K562 (cell line): ENCODE data around the gene PLCE1. TPM values are rescaled to one million over a fixed set of nuclear protein-coding genes. Genes with fewer than 3 reads are reported as not detected.

Experiments used
- ATAC-seq: fragments of 200-7000 bp; cut with Tn5 transposase; 3 replicates; pipeline ENCODE4 v1.9.1; 2020; ENCODE audit warnings: moderate library complexity
- BruUV-seq: library from RNA; stranded (reverse); fragments of 400-500 nt; replicated peaks from 2 replicates; lab custom pipeline; 2021; lab: Mats Ljungman, UMichigan
- CTCF ChIA-PET: fragments of 300-600 bp; formaldehyde crosslinking; extraction: SDS; loops from one replicate; lab custom pipeline; 2021; ENCODE audit warnings: low intra/inter-chr PET ratio; lab: Yijun Ruan, JAX
- POLR2A ChIA-PET: fragments of 300-600, 350-650 bp; sonication (Branson Sonifier 250); formaldehyde crosslinking; extraction: SDS; loops from one replicate; lab custom pipeline; 2021; ENCODE audit warnings: antibody characterized with exemption, inconsistent platforms; lab: Yijun Ruan, JAX
- DNase-seq, 4 experiments: peaks; one replicate each; pipeline versions ENCODE4 v3.0.0 to v3.0.0-alpha.2; 2011 to 2018; ENCODE audit warnings: low spot score in 3 of 4, mixed read lengths in 3 of 4; ENCODE audit errors: extremely low read depth in 1 of 4
- FAIRE-seq: peaks from 2 replicates; lab custom pipeline; 2011; peaks lifted over from hg19 to GRCh38; lab: Jason Lieb, UNC
- H2AFZ ChIP-seq: 2 replicates; pipeline ENCODE4 v1.6.0; 2011; ENCODE audit warnings: low read depth, low read length, control low read depth, inconsistent platforms
- H3K27ac ChIP-seq: fragments of 200-600 bp; 3 replicates; pipeline ENCODE4 v1.8.0; 2011; ENCODE audit warnings: low read depth, mild to moderate bottlenecking, control low read depth, inconsistent platforms, low read length, moderate library complexity, mixed read lengths; ENCODE audit errors: extremely low read depth
- H3K27me3 ChIP-seq, 2 experiments: fragments of 300-600 bp in 1 of 2; 2 replicates in 1 of 2; 3 replicates in 1 of 2; pipeline versions ENCODE4 v1.6.0 to v1.8.0; 2011; ENCODE audit warnings: inconsistent platforms in 2 of 2, low read length in 2 of 2, mild to moderate bottlenecking in 1 of 2, mixed read lengths in 1 of 2, moderate library complexity in 1 of 2; ENCODE audit not compliant: control insufficient read depth in 2 of 2, insufficient read depth in 2 of 2
- H3K36me3 ChIP-seq: fragments of 300-600 bp; 3 replicates; pipeline ENCODE4 v1.8.0; 2011; ENCODE audit warnings: mild to moderate bottlenecking, low read length, inconsistent platforms; ENCODE audit not compliant: control insufficient read depth, insufficient read depth
- H3K4me1 ChIP-seq, 2 experiments: fragments of 200-600 bp in 1 of 2; replicated peaks in 1 of 2; 2 replicates in 1 of 2; 3 replicates in 1 of 2; pipeline versions ENCODE4 v1.5.1 to v1.8.0; 2011; ENCODE audit warnings: inconsistent platforms in 2 of 2, low read length in 2 of 2, mild to moderate bottlenecking in 1 of 2, mixed read lengths in 1 of 2, moderate library complexity in 1 of 2; ENCODE audit not compliant: control insufficient read depth in 2 of 2, insufficient read depth in 2 of 2
- H3K4me2 ChIP-seq: 2 replicates; pipeline ENCODE4 v1.6.1; 2011; ENCODE audit warnings: low read length, control low read depth, inconsistent platforms, mixed read lengths; ENCODE audit not compliant: insufficient read depth
- H3K4me3 ChIP-seq: fragments of 200-600 bp; sonication (generic), shearing (Covaris generic); 2 replicates; pipeline ENCODE4 v1.5.1; 2016; ENCODE audit warnings: control low read depth, inconsistent platforms
- H3K79me2 ChIP-seq: fragments of 200-600 bp; 3 replicates; pipeline ENCODE4 v1.8.0; 2011; ENCODE audit warnings: low read length, inconsistent platforms; ENCODE audit not compliant: control insufficient read depth, insufficient read depth
- H3K9ac ChIP-seq, 2 experiments: 2 replicates each; pipeline versions ENCODE4 v1.6.0 to v1.6.1; 2011; ENCODE audit warnings: low read depth in 2 of 2, low read length in 2 of 2, control low read depth in 1 of 2, inconsistent platforms in 1 of 2, mild to moderate bottlenecking in 1 of 2, mixed read lengths in 1 of 2; ENCODE audit not compliant: insufficient read depth in 1 of 2
- H3K9me1 ChIP-seq: one replicate; pipeline ENCODE4 v1.6.0; 2011; ENCODE audit warnings: inconsistent platforms, mild to moderate bottlenecking, low read length, moderate library complexity; ENCODE audit not compliant: control insufficient read depth, insufficient read depth
- H3K9me3 ChIP-seq: replicated peaks from 2 replicates; pipeline ENCODE4 v1.5.1; 2011; ENCODE audit warnings: low read depth, low read length, inconsistent platforms; ENCODE audit not compliant: control insufficient read depth, insufficient read depth
- H4K20me1 ChIP-seq: replicated peaks from 2 replicates; pipeline ENCODE4 v1.6.1; 2011; ENCODE audit warnings: low read length, inconsistent platforms, mixed read lengths; ENCODE audit not compliant: control insufficient read depth, insufficient read depth
- CBFA2T2 ChIP-seq: fragments of 450-650 bp; conservative IDR thresholded peaks from 2 replicates; pipeline ENCODE4 v1.6.1; 2017; ENCODE audit warnings: mild to moderate bottlenecking
- DMBX1 ChIP-seq: fragments of 250-450 bp; sonication (Bioruptor Pico); IDR thresholded peaks from 2 replicates; pipeline ENCODE4 v1.8.0; 2022; ENCODE audit warnings: inconsistent platforms, mild to moderate bottlenecking, moderate library complexity, borderline replicate concordance
- FOSL1 ChIP-seq: fragments of 200-800 bp; sonication (Bioruptor generic); conservative IDR thresholded peaks from 2 replicates; pipeline ENCODE4 v1.6.1; 2016; ENCODE audit warnings: missing genetic modification characterization, missing compliant biosample characterization
- JUND ChIP-seq, 2 experiments: IDR thresholded peaks; 2 replicates in 1 of 2; 3 replicates in 1 of 2; pipeline ENCODE4 v1.6.1; 2011; ENCODE audit warnings: borderline replicate concordance in 2 of 2, low read depth in 2 of 2, low read length in 2 of 2, improper control_type of control experiment in 1 of 2, missing biosample characterization in 1 of 2, missing genetic modification characterization in 1 of 2, missing genetic modification reagents in 1 of 2
- MIER1 ChIP-seq: fragments of 450-650 bp; IDR thresholded peaks from 2 replicates; pipeline ENCODE4 v1.6.1; 2016; ENCODE audit warnings: antibody characterized with exemption, mild to moderate bottlenecking, low read depth
- RERE ChIP-seq: sonication (generic); formaldehyde crosslinking; IDR thresholded peaks from 2 replicates; pipeline ENCODE4 v1.8.0; 2023; ENCODE audit warnings: missing genetic modification reagents, mild to moderate bottlenecking, borderline replicate concordance
- SP2 ChIP-seq: IDR thresholded peaks from 2 replicates; pipeline ENCODE4 v1.6.1; 2011; ENCODE audit warnings: mild to moderate bottlenecking, low read depth, low read length, moderate library complexity; ENCODE audit not compliant: poor library complexity, severe bottlenecking; ENCODE audit errors: extremely low read depth
- TGIF2 ChIP-seq: sonication (generic); formaldehyde crosslinking; IDR thresholded peaks from 2 replicates; pipeline ENCODE4 v1.8.1; 2022; ENCODE audit warnings: mild to moderate bottlenecking, missing genetic modification reagents, moderate library complexity
- THRB ChIP-seq: fragments of 450-650 bp; formaldehyde crosslinking; conservative IDR thresholded peaks from 2 replicates; pipeline ENCODE4 v1.4.0; 2022; ENCODE audit warnings: mild to moderate bottlenecking, missing genetic modification characterization
- ZBTB17 ChIP-seq: fragments of 450-650 bp; formaldehyde crosslinking; IDR thresholded peaks from 2 replicates; pipeline ENCODE4 v1.4.0; 2020; ENCODE audit warnings: mild to moderate bottlenecking
- ZBTB8A ChIP-seq: fragments of 450-650 bp; IDR thresholded peaks from 2 replicates; pipeline ENCODE4 v1.6.1; 2018; ENCODE audit warnings: mild to moderate bottlenecking, moderate library complexity; ENCODE audit not compliant: partially characterized antibody
- ZNF696 ChIP-seq: fragments of 250-450 bp; sonication (Bioruptor Pico); conservative IDR thresholded peaks from 2 replicates; pipeline ENCODE4 v1.4.0; 2020; ENCODE audit warnings: mild to moderate bottlenecking, moderate library complexity
- WGBS: fragments of 100-300 bp; shearing (Covaris generic); methylation state at CpG from one replicate; pipeline ENCODE4 v1.1.6; 2016; ENCODE audit warnings: low coverage, mixed read lengths; ENCODE audit not compliant: insufficient coverage; ENCODE audit errors: missing lambda C conversion rate; 5-methylcytosine and 5-hydroxymethylcytosine counted together
- in situ Hi-C: fragments of 300-500 bp; cut with MboI; formaldehyde crosslinking; loops from 4 replicates; pipeline ENCODE4 v1.15.0; 2018; ENCODE audit warnings: inconsistent platforms, mixed read lengths
- intact Hi-C: fragments of 100-400 bp; cut with micrococcal nuclease; formaldehyde crosslinking; loops from 2 replicates; pipeline ENCODE4 v1.14.2; 2022
- polyA plus RNA-seq, 8 experiments: library from polyadenylated mRNA; depleted of rRNA in 4 of 8; stranded (reverse) in 5 of 8; unstranded in 3 of 8; fragments of >200 nt; fragmentation: Nextera tagmentation in 2 of 8; fragmentation: Illumina TruSeq in 1 of 8; extraction: Ambion mirVana in 2 of 8; extraction: Trizol in 1 of 8; gene quantifications; 2 replicates each; pipeline versions ENCODE4 v1.2.1 to v1.2.3, GENCODE V29; 2011 to 2014; ENCODE audit warnings: inconsistent platforms in 1 of 8, missing spikeins in 1 of 8
- total RNA-seq, 7 experiments: library from RNA; depleted of rRNA in 6 of 7; stranded (reverse); fragments of >200 nt in 6 of 7; fragmentation: Illumina TruSeq in 2 of 7; extraction: Trizol in 2 of 7; gene quantifications; 2 replicates each; pipeline versions ENCODE4 v1.2.1 to v1.2.3, GENCODE V29; 2011 to 2021; ENCODE audit warnings: low replicate concordance in 1 of 7
- TF ChIP-seq, protein P1 (sequence below): IDR thresholded peaks from 2 replicates; pipeline ENCODE4 v1.6.1; 2014; ENCODE audit warnings: antibody characterized with exemption

The PLCE1 gene
- total and polyA plus RNA-seq, 9 of the 15 experiments (the other 6 are each of a cell fraction or from before 2014, with no cell fraction given), result under 0.01 to 0.52 (median 0.13) TPM; not detected in 5

GRCh38 chr10:93951905-93952304 is 41.8 kb upstream of the PLCE1 start:
- in situ Hi-C loops (no loop called here), intact Hi-C loops (no loop called here)
- no peak for DNase-seq
- H2AFZ ChIP-seq, result no peak overlapping the region
- no peak for FAIRE-seq
- no peaks in the 10 kb centered on the region for H3K9me3 ChIP-seq
- H3K79me2 ChIP-seq, result no peaks in the 10 kb centered on the region
- no peak overlapping the region for H3K4me3 ChIP-seq
- no peak overlapping the region for H3K9ac ChIP-seq
- no peak for ATAC-seq
- POLR2A ChIA-PET, result no interaction called here
- H3K9me1 ChIP-seq, result no peaks in the 10 kb centered on the region
- H3K4me1 ChIP-seq, result no peaks in the 10 kb centered on the region
- H3K4me2 ChIP-seq, result no peak overlapping the region
- no peak for TF ChIP-seq DMBX1 (CRISPR knock-in tag)
- no peak for TF ChIP-seq ZBTB17 (CRISPR knock-in tag)
- TF ChIP-seq MIER1, result no peak
- no peak for TF ChIP-seq ZNF696
- TF ChIP-seq TGIF2, result no peak
- no peak for TF ChIP-seq CBFA2T2
- TF ChIP-seq FOSL1, result no peak
- no peak for TF ChIP-seq JUND (IDR thresholded peaks at IDR 0.05; ENCODE audit: borderline replicate concordance, low read depth, low read length)
- no peak for TF ChIP-seq JUND (tag; IDR thresholded peaks at IDR 0.05; ENCODE audit: borderline replicate concordance, low read depth, low read length)
- no peak for TF ChIP-seq ZBTB8A
- TF ChIP-seq, protein P1, sequence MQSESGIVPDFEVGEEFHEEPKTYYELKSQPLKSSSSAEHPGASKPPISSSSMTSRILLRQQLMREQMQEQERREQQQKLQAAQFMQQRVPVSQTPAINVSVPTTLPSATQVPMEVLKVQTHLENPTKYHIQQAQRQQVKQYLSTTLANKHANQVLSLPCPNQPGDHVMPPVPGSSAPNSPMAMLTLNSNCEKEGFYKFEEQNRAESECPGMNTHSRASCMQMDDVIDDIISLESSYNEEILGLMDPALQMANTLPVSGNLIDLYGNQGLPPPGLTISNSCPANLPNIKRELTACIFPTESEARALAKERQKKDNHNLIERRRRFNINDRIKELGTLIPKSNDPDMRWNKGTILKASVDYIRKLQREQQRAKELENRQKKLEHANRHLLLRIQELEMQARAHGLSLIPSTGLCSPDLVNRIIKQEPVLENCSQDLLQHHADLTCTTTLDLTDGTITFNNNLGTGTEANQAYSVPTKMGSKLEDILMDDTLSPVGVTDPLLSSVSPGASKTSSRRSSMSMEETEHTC, result no peak
- no peak for TF ChIP-seq SP2
- TF ChIP-seq THRB (CRISPR knock-in tag), result no peak
- no peak for TF ChIP-seq RERE (CRISPR knock-in tag)
- H4K20me1 ChIP-seq, result no peaks in the 10 kb centered on the region
- CTCF ChIA-PET, result no interaction called here
- 0% methylated on average over 2 of the region's 2 CpGs for WGBS
- H3K27ac ChIP-seq, result no peak overlapping the region
- H3K27me3 ChIP-seq, result no peaks in the 10 kb centered on the region; a peak in 1 of 5 replicates
- no TSS peak for BruUV-seq
- H3K36me3 ChIP-seq, result no peaks in the 10 kb centered on the region
